ENCODE results near the gene ARID5B.

ARID5B gene

DNA sequence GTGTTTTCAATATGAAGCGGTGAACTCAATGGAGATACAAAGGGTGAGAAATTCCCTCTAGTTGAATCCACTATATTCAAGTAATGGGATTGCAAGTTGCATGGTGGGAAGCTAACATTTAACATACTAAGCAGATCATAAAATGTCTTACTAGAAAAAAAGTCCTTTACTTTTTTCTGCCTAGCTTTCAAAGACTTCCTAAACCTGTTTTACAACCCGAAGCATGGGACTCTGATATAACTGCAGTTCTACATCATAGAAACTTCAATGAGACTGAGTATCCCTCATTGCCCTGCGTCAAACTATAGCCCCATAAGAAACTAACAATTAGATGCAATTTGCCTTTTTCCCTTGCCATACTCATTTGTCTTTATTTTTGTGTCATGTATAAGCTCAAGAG is 187.3 kb downstream of the ARID5B start:
- H3K9me3 ChIP-seq = no peaks in the 10 kb centered on the region
- no peak overlapping the region for H3K27ac ChIP-seq
- H4K20me1 ChIP-seq = peaks cover 15% of the 10 kb centered on the region; the same call in 1 of the 2 replicates
- H3K27me3 ChIP-seq = no peaks in the 10 kb centered on the region
- H3K4me3 ChIP-seq = no peak overlapping the region
- peaks cover 99% of the 10 kb centered on the region for H3K36me3 ChIP-seq
- H3K9ac ChIP-seq = no peak overlapping the region
- H3K4me2 ChIP-seq = no peak overlapping the region
- no peak for TF ChIP-seq Cebpa-rat (IDR thresholded peaks at IDR 0.05)
- H3K4me1 ChIP-seq = peaks cover 22% of the 10 kb centered on the region

DNA sequence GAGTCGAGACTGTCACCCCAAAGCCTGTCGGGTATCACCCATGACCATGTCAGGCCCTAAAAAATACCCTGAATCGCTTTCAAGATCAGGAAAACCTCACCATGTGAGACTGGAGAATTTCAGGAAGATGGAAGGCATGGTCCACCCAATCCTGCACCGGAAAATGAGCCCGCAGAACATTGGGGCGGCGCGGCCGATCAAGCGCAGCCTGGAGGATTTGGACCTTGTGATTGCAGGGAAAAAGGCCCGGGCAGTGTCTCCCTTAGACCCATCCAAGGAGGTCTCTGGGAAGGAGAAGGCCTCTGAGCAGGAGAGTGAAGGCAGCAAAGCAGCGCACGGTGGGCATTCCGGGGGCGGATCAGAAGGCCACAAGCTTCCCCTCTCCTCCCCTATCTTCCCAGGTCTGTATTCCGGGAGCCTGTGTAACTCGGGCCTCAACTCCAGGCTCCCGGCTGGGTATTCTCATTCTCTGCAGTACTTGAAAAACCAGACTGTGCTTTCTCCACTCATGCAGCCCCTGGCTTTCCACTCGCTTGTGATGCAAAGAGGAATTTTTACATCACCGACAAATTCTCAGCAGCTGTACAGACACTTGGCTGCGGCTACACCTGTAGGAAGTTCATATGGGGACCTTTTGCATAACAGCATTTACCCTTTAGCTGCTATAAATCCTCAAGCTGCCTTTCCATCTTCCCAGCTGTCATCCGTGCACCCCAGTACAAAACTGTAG is 191.0 kb downstream of the ARID5B start:
- TF ChIP-seq Cebpa-rat (IDR thresholded peaks at IDR 0.05) = no peak
- no peaks in the 10 kb centered on the region for H3K9me3 ChIP-seq
- H3K4me2 ChIP-seq = no peak overlapping the region
- no peak overlapping the region for H3K9ac ChIP-seq
- peaks cover 20% of the 10 kb centered on the region; the same call in 1 of the 2 replicates for H4K20me1 ChIP-seq
- H3K36me3 ChIP-seq = peaks cover 95% of the 10 kb centered on the region
- no peaks in the 10 kb centered on the region for H3K27me3 ChIP-seq
- no peak overlapping the region for H3K4me3 ChIP-seq
- peaks cover 14% of the 10 kb centered on the region for H3K4me1 ChIP-seq
- H3K27ac ChIP-seq = no peak overlapping the region

DNA sequence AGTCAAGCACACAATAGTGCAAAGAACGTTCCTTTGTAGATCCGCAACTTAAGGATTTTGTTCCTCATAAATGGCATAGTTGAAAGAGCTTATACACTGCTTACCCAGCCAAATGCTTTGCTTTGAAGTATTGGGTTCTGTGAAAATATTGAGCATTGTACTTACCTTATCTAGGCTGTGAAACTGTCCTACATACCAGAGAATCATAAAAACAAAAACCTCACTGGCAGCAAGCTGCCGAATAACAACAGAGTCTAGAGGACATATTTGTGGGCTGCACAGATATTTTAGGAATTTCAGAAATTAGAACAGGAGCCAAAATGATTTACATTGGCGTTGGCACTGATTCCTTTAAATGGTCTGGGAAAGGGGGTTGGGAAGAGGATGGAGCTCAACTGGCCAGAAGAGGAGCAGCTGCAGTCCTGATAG is 192.4 kb downstream of the ARID5B start:
- Histone ChIP-seq H3K27ac (no peak overlapping the region), H4K20me1 (peaks cover 16% of the 10 kb centered on the region; the same call in 1 of the 2 replicates), H3K27me3 (no peaks in the 10 kb centered on the region), H3K36me3 (peaks cover 81% of the 10 kb centered on the region), H3K4me2 (no peak overlapping the region), H3K4me1 (no peaks in the 10 kb centered on the region), H3K4me3 (no peak overlapping the region), H3K9me3 (no peaks in the 10 kb centered on the region), H3K9ac (no peak overlapping the region)
- no peak for TF ChIP-seq Cebpa-rat (IDR thresholded peaks at IDR 0.05)

DNA sequence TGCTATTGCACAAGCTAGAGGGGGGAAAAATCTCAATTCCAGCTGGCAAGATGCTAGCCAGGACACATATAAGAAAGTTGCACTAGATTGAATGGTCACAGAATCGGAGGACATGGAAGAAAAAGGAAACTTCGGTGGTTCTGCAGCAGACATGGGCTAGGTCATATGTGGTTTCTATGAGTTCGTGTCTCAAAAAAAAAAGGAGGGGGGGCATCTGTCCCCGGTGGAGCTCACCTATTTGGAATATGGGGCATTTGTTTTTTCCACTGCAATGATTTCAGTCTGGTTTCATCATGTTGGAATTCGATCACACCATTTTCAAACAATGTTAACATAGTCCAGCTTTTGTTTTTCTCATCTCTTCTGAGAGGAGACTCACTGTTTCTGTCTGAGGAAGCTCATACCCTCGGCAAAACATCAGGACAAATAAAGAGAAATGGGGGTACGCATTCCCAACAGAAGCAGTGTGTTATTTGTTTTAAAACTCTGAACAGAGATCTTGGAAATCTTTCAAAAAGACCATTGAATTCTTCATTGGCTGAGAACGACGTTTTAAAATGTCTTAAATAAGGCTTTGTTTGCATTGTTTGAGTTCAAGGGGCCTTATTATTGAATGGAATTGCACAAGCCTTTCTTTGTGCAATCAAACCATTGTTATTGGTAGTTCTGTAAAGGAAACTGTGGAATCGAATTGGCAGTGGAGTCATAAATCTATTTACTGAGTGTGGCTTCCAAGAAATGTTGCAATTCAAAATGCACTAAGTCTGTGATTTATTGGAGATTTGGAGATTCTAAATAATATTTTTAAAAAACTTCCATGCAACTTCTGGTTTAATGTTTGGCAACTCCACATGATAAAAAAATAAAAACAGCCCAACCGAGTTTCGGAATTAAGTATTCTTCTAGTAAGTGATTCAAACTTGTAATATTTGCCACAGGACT is 194.0 kb downstream of the ARID5B start:
- peaks cover 16% of the 10 kb centered on the region; the same call in 1 of the 2 replicates for H4K20me1 ChIP-seq
- no peaks in the 10 kb centered on the region for H3K27me3 ChIP-seq
- TF ChIP-seq Cebpa-rat (IDR thresholded peaks at IDR 0.05) = no peak
- no peaks in the 10 kb centered on the region for H3K9me3 ChIP-seq
- no peak overlapping the region for H3K4me2 ChIP-seq
- no peaks in the 10 kb centered on the region for H3K4me1 ChIP-seq
- H3K4me3 ChIP-seq = no peak overlapping the region
- H3K9ac ChIP-seq = no peak overlapping the region
- peaks cover 66% of the 10 kb centered on the region for H3K36me3 ChIP-seq
- H3K27ac ChIP-seq = no peak overlapping the region

DNA sequence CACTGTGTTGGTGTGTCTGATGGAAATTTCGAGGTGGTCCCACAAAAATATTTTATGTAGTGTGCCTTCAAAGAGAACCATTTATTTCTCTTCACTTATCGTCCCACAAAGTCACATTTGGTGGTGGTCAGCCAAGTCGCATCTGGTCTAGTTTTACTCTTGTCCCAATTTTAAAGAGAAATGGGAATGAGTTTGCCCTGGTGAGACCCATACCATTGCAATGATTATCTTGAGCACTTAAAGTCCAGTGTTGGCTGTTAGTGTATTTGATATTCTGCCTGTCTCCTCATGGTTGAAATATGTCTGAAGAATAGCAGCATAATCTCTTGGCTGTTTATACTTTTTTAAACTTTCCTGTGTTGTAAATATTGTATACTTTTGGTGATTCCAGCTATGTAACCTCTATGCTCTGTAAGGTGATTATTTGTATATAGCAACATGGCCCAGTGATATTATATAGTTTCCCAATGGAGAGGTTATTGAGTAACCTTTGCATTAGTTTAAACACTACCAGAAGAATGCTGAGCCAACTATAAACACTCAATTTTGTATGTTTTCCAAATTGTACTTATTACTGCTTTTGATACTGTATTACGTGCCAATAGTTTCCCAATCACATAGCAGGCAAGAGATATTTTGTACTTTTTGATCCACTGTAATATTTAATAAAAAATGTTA is 194.9 kb downstream of the ARID5B start:
- Histone ChIP-seq H3K4me3 (no peak overlapping the region), H3K27ac (no peak overlapping the region), H3K9me3 (no peaks in the 10 kb centered on the region), H4K20me1 (peaks cover 16% of the 10 kb centered on the region; the same call in 1 of the 2 replicates), H3K36me3 (peaks cover 56% of the 10 kb centered on the region), H3K27me3 (no peaks in the 10 kb centered on the region), H3K9ac (no peak overlapping the region), H3K4me1 (no peaks in the 10 kb centered on the region), H3K4me2 (no peak overlapping the region)
- no peak for TF ChIP-seq Cebpa-rat (IDR thresholded peaks at IDR 0.05)

DNA sequence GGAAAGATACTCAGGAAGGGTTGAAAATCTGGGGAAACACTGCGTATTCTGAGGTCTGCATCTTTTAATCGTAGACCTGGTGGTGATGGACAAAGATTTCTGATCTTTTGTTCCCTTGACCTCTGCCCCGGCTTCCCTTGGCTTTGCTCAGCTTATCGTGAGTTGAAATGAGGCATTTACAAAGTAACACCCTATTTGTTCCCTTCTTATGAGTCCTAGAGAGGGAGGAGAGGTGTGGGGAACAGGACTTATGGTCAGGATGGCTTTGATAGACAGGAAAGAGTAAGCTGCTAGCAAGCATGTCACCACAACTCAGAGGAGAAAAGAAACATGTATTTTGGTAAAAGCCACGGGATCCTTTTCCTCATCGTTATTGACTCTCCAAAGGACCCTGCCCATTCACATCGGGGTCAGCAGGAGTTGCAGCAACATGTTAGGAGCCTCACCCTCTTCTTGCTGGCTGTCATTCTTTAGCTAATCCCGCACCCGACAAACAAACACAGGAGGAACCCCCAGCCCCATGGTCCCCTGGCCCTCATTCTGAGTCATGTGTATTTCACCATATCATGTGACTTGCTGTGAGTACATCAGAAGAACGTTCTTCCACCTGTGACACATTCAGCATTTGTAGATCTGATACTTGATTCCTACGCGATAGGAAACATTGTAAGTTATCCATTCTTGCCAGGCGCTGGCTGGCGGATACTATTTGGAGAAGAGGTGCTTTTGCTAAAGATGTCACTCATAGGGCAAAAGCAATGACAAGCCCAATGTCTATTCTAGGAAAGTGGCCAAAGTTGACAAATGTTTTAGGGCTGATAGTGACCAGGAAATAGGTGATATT is 197.0 kb downstream of the ARID5B start:
- H3K4me1 ChIP-seq = no peaks in the 10 kb centered on the region
- H3K27ac ChIP-seq = no peak overlapping the region
- H3K9ac ChIP-seq = no peak overlapping the region
- no peak overlapping the region for H3K4me3 ChIP-seq
- H3K27me3 ChIP-seq = no peaks in the 10 kb centered on the region
- peaks cover 35% of the 10 kb centered on the region for H3K36me3 ChIP-seq
- H4K20me1 ChIP-seq = 0 out of 2 replicates have a peak, but pooled peaks cover 8% of the 10 kb centered on the region
- TF ChIP-seq Cebpa-rat (IDR thresholded peaks at IDR 0.05) = no peak
- H3K9me3 ChIP-seq = no peaks in the 10 kb centered on the region
- no peak overlapping the region for H3K4me2 ChIP-seq

DNA sequence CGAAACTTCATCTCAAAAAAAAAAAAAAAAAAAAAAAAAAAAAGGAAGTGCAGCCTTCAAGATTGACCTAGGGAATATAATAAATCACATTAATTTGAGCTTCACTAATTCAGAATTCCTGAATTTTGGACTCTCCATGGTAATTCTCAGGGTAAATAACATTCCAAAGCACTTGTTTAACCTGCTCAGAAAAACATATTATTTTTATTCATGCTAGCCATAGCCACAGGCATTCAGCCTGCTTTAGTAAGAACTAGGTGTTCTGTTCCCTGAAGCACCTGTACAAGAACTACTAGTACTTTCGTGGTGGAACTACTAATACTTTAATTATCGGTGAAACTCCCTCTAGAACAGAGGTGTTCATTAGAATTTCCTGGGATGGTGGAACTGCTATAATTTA is 197.8 kb downstream of the ARID5B start:
- Histone ChIP-seq H3K4me2 (no peak overlapping the region), H3K27ac (no peak overlapping the region), H3K4me3 (no peak overlapping the region), H3K4me1 (no peaks in the 10 kb centered on the region), H3K36me3 (peaks cover 27% of the 10 kb centered on the region), H3K9me3 (no peaks in the 10 kb centered on the region), H3K27me3 (no peaks in the 10 kb centered on the region), H3K9ac (no peak overlapping the region), H4K20me1 (0 out of 2 replicates have a peak, but pooled peaks cover under 1% of the 10 kb centered on the region)
- TF ChIP-seq Cebpa-rat (IDR thresholded peaks at IDR 0.05) = no peak

DNA sequence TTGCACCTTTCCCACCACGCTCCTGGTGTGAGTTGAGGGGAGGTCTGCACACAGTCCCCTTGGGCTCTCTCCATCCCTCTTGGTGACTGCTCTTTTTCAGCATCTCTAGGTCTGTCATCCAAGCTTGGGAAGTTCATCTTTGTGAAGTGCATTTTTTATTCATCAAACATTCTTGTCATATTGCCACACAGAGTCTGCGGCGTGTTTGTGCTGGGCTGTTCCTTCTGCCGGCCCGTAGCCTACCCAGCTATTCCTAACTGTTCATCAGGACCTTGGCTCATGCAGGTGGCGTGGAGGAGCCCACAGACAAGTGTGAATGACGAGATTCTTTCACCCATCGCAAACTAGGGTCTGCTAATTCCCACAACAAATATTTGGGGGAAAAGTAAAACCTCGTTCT is 202.4 kb downstream of the ARID5B start:
- Histone ChIP-seq H3K4me2 (no peak overlapping the region), H4K20me1 (no peaks in the 10 kb centered on the region), H3K9ac (no peak overlapping the region), H3K4me1 (peaks cover 42% of the 10 kb centered on the region), H3K4me3 (no peak overlapping the region), H3K27ac (no peak overlapping the region), H3K9me3 (no peaks in the 10 kb centered on the region), H3K27me3 (no peaks in the 10 kb centered on the region), H3K36me3 (no peaks in the 10 kb centered on the region)
- no peak for TF ChIP-seq Cebpa-rat (IDR thresholded peaks at IDR 0.05)

Data from BLaER1 (cell line).